GM19455 (cell line): ENCODE measurements around the gene CFL1.

ENCODE experiments used
- ATAC-seq: cut with Tn5 transposase; IDR thresholded peaks from one replicate; pipeline ENCODE4 v1.9.1; 2021; ENCODE audit not compliant: unreplicated experiment

The CFL1 gene

DNA sequence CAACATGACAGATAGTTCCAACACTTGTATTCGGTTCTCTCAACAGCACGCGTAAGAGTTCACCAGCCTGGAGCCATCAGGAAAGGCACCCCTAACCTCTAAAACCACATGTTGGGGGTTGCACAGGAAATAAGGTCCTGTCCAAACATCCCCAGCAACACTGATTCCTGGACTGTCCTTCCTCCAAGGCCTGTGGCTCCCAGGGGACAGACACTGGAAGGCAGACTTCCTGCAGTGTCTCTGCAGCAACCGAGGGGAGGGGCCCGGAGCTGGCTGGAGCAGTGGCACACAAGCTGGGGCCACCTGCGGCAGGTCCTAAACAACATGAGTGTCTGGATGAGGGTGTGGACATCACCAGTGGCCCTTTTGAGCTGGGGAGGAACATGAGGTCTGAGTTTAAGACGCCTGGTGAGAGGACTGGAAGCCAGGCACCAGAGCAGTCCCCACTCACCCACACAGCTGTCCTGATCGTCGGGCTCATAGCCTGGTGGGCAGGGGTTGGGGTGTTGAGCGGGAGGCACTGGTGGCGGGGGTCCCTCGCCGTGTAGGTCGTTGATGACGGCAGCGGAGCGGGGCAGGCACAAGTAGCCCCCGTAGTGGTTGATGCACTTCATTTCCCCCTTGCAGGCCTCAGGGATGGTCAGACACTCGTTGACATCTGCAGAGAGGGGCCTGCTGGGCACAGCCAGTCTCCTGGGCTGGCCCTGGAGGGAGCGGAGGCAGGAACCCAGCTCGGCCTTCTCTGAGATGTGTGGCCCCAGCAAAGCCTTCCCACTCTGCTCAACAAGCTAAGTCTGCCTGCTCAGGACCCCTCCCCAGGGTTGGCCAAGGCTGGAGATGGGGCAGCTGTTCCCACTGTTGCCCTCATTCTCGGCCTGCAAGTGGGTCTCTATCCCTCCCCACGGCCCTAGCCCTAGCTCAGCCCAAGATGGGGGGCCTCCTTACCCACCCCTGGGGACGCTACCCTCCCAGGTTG, 13.0 kb upstream of the CFL1 start:
- ATAC-seq: no peak

DNA sequence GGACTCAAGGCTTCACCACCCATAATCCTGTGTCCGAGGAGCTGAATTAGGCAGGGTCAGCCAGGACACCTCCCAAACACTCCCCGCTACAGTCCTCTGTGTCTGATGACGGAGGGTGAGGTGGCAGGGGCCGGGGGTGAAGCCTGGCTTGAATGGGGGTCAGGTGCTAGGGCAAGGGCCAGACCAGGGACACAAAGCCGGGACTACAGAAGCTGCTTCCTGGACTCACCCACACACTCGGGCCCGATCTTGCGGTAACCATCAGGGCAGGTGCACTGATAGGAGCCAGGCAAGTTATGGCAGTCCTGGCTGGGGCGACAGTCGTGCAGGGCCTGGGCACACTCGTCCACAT, 12.3 kb upstream of the CFL1 start:
- no peak for ATAC-seq

DNA sequence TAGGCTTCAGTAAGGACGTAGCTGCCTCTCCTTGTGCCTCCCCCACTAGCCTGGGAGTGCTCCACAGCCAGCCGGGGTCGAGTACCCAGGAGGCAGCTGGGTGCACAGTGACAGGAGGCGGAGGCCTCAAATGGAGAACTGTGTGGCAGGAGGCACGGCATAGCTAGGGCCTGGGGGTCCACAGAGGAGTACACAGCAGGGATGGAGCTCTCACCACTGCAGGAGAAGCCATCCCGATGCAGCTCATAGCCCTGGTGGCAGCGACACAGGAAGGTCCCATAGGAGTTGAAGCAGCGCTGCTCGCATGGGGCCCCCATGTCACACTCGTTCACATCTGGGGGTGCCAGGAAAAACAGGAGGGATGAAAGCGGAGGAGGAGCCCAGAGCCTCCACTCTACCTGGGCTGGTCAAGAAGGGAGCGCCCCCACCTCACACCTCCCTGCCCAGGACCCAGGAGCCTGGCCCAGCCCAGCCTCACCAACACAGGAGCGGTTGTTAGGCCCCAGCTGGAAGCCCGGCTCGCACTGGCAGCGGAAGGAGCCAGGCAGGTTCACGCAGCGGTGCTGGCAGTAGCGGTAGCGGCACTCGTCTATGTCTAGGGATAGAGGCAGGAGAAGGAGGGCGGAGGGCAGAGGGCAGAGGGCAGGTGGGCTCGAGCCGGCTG, 11.8 kb upstream of the CFL1 start:
- no peak for ATAC-seq

DNA sequence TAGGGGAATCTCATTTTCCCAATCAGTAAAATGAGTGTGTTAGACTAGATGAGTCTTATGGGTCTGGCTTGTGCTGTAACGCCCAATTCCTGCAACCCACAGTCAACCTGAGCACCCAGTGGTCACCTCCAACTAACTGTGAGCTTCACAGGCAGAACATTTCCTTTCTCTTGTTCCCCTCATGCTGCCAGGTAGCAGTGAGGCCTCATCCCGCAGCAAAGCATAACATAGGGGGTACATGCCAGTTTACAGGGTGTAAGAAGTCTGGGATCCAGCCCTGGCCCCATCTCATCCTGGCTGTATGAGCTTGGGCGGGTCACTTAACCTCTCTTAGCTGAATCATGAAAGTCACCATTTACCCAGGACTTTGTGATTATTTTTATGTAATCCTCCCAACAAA, 10.9 kb upstream of the CFL1 start:
- no peak for ATAC-seq

DNA sequence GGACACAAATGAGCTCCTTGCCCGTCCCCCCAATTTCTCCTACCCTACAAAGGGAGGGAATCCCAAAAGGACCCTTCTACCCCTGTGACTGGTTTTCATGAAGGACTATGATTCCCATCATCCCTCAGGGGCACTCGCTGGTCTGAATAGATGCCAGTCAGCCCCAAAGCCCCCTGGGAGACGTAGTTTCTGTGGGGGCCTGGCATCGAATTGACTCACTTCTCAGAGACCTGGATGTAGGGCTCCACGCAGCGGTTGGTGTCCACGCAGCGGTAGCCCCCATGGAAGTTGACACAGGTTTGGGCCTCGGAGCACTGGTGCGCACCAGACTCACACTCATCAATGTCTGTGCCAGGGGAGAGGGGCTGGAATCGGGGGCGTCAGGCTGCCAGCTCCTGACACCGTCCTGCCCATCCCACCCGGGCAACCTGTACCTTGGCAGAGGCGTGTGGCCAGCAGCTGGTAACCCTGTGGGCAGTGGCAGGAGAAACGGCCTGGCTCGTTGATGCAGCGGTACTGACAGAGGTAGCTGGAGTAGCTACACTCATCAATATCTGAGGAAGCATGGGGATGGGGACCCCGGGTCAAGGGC, 10.2 kb upstream of the CFL1 start:
- no peak for ATAC-seq

DNA sequence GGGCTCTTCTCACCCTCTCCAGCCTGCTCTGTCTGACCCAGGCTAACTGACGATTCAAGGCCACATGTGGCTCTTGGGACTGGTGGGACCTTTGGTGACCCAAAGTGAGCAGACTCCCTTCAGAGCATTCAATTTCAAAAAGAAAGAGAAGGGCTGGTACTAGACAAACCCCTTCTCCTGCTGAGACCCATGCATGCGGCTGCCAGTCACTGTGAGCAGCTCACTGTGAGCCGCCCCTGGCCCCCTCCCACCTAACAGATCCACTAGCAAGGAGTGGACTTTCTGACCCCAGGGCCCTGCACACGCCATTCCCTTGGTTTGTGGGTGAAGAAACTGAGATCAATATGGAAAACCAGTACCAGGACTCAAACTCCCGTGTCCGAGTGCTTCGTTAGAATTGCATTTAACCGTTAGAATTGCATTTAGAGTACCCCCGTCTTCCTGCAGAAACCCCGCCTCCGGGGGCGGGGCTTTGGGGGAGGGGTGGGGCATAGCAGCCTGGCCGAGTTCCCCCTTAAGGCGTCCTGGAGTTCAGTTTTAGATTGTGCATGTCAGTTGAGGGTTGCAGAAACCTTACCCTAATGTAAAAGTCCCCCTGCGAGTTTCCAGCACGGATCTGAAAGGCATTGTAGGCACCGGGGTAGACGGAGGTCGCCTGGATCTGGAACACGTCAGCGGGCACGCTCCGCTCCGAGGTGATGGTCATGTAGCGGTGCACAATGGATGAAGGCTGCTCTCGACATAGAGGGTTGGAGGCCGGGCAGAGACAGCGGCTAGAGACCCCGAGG, 9.5 kb upstream of the CFL1 start:
- no peak for ATAC-seq

DNA sequence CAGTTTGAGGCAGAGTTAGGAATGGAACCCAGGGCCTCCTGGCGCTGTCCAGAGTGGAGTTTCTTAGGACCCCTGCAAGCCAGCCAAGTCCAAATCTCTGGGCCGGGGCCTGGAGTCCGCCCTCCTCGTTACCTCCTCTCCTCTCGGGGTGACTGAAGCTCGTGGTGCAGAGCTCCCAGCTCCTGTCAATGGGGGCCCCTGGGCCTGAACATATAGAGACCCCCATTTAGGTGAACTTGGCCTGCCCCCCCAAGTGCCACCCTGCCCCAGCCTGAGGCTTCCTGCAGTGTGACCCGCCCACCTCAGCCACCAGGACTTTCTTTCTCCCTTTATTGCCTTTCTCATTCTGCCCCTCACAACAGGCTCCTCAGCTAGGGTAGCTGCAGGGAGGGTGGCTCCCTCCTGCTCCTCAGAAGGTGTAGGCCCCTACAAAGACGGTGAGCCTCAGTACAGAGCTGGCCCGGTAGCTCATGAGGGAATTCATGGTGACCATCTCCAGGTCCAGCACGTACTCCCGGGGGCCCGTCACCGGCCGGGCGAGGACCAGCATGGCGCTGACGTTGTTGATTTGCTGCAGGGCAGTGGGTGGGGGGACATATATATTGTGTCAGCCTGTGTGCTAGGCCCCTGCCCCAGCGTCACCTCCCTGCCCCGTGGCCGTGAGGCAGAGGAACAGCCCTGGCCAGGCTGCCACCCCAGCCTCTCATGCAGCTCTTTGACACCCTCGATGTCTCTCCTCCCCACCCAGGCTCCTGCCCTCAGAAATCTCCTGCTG, 8.7 kb upstream of the CFL1 start:
- ATAC-seq: no peak

DNA sequence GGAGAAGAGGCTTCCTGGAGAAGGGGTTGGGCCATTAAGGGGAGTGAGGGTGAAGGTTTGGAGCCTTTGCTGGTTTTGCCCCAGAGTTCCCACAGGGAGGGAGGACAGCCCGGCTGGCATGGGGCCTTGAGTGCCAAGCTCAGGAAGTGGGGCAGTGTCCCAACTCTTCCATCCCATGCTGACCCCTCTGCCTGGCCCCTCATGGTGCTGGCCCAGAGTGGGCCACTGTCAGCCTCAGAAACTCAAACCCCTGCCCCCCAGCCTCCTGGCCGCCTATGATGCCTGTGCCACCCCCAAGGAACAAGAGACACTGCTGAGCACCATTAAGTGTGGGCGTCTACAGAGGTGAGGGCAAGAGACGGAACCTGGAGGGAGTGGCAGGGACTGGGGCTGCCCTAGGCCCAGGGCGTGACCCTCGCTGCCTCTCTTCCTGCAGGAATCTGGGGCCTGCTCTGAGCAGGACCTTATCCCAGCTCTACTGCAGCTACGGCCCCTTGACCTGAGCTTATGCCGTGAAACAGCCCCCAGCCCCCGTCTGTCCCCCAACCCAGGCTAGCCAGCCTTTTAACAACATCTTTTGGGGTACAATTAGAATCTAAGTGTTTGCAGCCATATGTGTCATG, 7.7 kb upstream of the CFL1 start:
- no peak for ATAC-seq

DNA sequence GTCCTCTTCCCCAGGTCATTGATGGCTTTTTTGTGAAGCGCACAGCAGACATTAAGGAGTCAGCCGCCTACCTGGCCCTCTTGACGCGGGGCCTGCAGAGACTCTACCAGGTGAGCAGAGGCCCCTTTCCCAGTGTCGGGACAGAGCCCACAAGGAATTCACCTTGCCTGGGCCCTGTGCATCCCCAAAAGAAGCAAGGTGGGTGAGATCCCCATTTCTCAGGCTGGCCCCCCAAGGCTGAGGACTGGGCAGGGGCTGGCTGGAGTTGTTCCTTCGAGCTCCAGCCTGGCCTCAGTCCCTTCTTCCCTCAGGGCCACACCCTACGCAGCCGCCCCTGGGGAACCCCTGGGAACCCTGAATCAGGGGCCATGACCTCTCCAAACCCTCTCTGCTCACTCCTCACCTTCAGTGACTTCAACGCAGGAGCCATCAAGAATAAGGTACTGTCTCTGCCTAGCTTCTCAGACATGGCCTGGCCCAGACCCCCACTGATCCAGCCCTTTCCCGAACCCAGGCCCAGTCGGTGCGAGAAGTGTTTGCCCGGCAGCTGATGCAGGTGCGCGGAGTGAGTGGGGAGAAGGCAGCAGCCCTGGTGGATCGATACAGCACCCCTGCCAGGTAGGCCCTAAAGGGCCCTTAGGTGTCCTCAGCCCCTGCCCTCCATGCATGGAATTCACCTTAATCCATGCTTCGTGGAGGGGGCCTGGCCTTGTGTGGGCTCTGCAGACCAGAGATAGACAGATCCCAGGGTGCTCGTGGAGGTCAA, 6.9 kb upstream of the CFL1 start:
- ATAC-seq: no peak

DNA sequence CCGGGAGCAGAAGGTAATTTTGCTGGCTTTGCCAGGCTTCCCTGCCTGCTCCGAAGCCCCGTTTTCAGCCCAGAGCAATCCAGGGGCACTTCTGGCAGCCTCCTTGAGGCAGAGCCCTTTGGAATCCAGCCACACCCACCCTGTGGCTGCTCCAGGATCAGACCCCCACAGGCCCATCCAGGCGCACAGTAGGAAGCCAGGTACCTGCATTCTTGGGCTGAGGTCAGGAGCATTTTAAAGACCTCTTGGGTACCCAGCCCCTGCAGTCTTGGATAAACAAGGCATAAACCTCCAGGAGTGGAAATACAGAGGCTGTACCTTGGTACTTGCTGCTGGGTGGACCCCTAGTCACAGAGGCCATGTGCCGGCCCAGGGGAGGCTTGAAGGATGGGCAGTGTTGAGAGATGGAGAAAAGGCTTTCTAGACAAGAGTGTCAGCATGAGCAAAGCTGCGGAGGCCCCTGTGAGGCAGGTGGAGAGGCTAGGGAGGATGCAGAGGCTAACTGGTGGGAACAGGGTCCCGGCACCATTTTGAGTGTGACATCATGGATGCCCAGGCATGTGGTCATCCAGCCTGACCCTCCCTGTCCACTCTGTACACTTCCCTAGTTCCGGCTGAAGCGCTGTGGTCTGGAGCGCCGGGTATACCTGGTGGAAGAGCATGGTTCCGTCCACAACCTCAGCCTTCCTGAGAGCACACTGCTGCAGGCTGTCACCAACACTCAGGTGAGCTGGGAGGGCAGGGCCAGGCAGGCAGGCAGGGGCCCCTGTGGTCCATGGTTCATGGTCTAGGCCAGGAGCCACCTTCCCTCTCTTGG, 6.1 kb upstream of the CFL1 start:
- ATAC-seq: no peak

DNA sequence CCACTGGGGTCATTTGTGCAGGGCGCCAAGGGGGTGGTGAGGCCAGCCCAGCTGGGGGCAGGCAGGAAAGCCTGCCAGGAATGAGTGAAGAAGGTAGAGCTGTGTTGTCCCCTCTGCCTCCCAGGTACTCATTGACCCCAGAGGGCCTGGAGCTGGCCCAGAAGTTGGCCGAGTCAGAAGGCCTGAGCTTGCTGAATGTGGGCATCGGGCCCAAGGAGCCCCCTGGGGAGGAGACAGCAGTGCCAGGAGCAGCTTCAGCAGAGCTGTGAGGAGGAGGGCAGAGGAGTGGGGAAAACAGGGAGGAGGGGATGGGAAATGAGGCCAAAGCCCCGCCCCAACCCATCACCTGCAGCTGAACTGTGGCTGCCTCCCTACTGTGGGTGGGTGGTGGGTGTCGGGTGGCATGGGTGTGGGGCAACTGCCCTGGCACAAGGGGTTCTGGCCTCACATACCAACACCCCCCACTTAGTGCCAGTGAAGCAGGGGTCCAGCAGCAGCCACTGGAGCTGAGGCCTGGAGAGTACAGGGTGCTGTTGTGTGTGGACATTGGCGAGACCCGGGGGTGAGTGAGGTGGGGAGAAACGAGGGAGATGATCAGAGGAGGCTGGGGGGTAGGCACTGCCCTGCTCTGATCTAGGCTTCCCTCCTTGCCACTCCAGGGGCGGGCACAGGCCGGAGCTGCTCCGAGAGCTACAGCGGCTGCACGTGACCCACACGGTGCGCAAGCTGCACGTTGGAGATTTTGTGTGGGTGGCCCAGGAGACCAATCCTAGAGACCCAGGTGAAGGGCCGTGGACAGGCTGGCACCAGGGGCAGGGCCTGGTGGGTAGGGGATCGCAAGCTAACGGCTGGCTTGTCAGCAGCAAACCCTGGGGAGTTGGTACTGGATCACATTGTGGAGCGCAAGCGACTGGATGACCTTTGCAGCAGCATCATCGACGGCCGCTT, 5.2 kb upstream of the CFL1 start:
- ATAC-seq: no peak

DNA sequence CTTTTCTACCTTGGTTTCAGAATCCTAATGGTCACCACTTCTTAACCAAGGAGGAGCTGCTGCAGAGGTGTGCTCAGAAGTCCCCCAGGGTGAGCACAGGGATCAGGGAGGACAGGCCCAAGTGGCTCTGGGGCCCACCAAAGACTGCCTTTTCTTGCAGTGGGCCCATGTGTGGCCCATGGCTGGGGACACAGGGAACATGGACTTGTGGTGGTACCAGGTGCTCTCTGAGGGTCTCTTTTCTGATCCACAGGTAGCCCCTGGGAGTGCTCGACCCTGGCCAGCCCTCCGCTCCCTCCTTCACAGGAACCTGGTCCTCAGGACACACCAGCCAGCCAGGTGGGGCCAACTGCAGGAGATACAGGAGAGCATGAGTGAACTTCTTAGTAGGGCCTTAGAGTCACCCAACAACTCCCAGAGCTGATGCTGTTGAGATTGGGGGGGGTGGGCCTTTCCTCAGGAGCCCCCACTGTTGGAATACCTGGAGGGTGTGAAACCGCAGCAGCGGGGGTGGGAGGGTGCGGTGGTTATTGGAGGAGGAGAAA, 4.3 kb upstream of the CFL1 start:
- no peak for ATAC-seq

DNA sequence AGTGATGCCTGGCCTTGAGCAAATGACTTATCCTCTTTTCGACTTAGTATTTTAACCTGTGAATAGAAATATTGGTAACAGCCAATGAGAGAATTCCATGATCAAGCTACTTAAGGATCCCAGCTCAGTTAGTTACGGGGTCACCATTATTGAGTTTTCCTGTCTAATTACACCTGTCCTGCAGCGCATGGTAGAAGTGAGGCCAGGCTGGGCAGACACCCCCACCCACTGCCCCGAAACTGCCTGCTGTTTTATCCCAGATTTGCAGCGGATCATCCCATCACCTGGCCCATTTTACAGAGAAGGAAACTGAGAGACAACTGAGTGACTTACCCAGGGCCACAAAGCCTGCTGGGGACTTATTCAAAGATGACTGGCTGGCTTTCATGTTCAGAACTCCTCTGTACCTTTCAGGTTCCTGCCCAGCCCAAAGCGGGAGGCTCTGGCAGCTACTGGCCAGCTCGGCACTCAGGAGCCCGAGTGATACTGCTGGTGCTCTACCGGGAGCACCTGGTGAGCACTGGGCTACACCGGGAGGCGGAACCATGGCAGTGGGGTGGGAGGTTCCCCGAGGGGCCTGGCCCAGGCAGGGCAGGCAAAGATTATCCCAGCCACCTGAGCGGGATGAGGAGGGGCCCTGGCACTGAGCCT, 3.7 kb upstream of the CFL1 start:
- no peak for ATAC-seq

DNA sequence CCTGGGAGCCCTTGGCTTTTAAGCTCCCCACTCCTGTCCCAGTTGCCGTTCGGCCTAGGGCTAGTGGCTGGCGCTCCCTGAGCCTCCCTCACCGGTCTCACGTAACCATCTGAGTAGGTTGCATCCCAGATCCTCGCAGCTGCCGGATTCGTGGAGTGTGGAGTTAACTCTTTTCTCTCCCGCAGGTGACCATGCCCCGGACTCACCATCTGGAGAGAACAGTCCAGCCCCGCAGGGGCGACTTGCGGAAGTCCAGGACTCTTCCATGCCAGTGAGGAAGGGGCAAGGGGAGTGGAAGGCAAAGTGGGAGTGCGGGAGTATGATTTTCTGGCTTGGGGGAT, 3.2 kb upstream of the CFL1 start:
- ATAC-seq: no peak

DNA sequence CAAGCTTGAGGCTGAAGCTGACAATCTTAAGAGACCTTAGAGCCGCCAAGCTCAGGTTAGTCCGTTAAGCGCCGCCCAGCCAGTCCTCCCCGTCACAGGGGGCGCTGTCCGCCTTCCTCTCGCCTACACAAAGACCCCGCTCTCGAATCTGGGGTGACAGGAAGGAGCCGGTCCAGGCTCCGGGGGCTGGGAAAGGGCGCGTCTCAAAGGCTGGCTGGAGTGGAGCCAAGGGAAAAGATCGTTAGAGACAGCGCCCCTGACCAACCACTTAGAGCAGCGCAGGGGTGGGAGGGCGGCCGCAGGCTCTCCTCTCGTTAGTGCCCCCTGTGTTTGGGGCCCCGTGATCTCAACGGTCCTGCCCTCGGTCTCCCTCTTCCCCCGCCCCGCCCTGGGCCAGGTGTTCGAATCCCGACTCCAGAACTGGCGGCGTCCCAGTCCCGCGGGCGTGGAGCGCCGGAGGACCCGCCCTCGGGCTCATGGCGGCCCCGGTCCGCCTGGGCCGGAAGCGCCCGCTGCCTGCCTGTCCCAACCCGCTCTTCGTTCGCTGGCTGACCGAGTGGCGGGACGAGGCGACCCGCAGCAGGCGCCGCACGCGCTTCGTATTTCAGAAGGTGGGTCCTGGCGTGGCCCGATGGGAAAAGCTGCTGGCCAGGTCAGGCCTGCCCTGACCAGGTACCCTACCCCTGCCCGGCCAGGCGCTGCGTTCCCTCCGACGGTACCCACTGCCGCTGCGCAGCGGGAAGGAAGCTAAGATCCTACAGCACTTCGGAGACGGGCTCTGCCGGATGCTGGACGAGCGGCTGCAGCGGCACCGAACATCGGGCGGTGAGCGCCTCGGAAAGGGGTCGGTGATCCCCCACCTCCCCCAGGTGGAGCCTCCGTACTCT, 2.5 kb upstream of the CFL1 start, which contains the start of gene MUS81:
Gene MUS81 (plus strand): TSS at position 156 of the 887 bp plus-strand sequence. CDS start 321 bp downstream, at position 477.
- peak; percentile 30 for ATAC-seq
